Natural killer cell (primary cell): ENCODE measurements around the gene DDN. TPM values are rescaled to one million over a fixed set of nuclear protein-coding genes. Genes with fewer than 3 reads are reported as not detected.

Source experiments
- ATAC-seq, 3 donors: fragments of 150-1000 bp in 2 of 3; fragments of 200-7000 bp in 1 of 3; cut with Tn5 transposase; 1 replicate in 1 of 3; 2 replicates in 2 of 3; pipeline ENCODE4 v1.10.0; 2021; ENCODE audit warnings: mild to moderate bottlenecking in 2 of 3, moderate library complexity in 2 of 3
- DNase-seq, 2 donors: peaks; one replicate each; pipeline versions ENCODE4 v3.0.0 to v3.0.0-alpha.2; 2013 to 2021; ENCODE audit warnings: mixed read lengths in 1 of 2
- H3K27ac ChIP-seq: one replicate; pipeline ENCODE4 v1.5.1; 2013; ENCODE audit warnings: mild to moderate bottlenecking, low read length
- H3K27me3 ChIP-seq: one replicate; pipeline ENCODE4 v1.6.1; 2013; ENCODE audit warnings: low read length; ENCODE audit not compliant: control insufficient read depth, insufficient read depth
- H3K36me3 ChIP-seq: one replicate; pipeline ENCODE4 v1.6.1; 2013; ENCODE audit warnings: low read length; ENCODE audit not compliant: control insufficient read depth, insufficient read depth
- H3K4me1 ChIP-seq: one replicate; pipeline ENCODE4 v1.6.1; 2013; ENCODE audit warnings: low read length; ENCODE audit not compliant: control insufficient read depth, insufficient read depth
- H3K4me3 ChIP-seq: one replicate; pipeline ENCODE4 v1.5.1; 2013; ENCODE audit warnings: low read length
- H3K9me3 ChIP-seq: one replicate; pipeline ENCODE4 v1.6.1; 2013; ENCODE audit warnings: low read length; ENCODE audit not compliant: control insufficient read depth, insufficient read depth
- H3K27ac Mint-ChIP-seq, 2 donors: one replicate each; pipeline ENCODE4 v1.8.0; 2022; ENCODE audit warnings: mild to moderate bottlenecking in 2 of 2, mixed read lengths in 2 of 2, moderate library complexity in 1 of 2
- H3K27me3 Mint-ChIP-seq, 2 donors: one replicate each; pipeline ENCODE4 v1.8.0; 2022; ENCODE audit warnings: low read depth in 2 of 2, mixed read lengths in 2 of 2
- H3K36me3 Mint-ChIP-seq: one replicate; pipeline ENCODE4 v1.8.0; 2022; ENCODE audit warnings: mixed read lengths
- H3K4me1 Mint-ChIP-seq, 2 donors: one replicate each; pipeline ENCODE4 v1.8.0; 2022; ENCODE audit warnings: mixed read lengths in 2 of 2
- H3K4me3 Mint-ChIP-seq: one replicate; pipeline ENCODE4 v1.8.0; 2022; ENCODE audit warnings: mild to moderate bottlenecking, moderate library complexity, mixed read lengths
- H3K9me3 Mint-ChIP-seq, 2 donors: one replicate each; pipeline ENCODE4 v1.8.0; 2022; ENCODE audit warnings: mixed read lengths in 2 of 2
- CTCF ChIP-seq: fragments of 200-600 bp; IDR thresholded peaks from one replicate; pipeline ENCODE4 v1.8.0; 2022; ENCODE audit warnings: antibody characterized with exemption
- WGBS: methylation state at CpG from one replicate; pipeline ENCODE4 v1.1.7; 2013; ENCODE audit warnings: missing lambda C conversion rate; ENCODE audit not compliant: insufficient coverage; 5-methylcytosine and 5-hydroxymethylcytosine counted together
- intact Hi-C: fragments of 100-400 bp; cut with micrococcal nuclease; formaldehyde crosslinking; loops from one replicate; pipeline ENCODE4 v1.14.2; 2022
- total RNA-seq, 4 donors: library from RNA; stranded (reverse); fragments of 120-200 nt in 1 of 4; gene quantifications; one replicate each; pipeline versions ENCODE4 v1.2.3 to v1.2.4, GENCODE V29; 2013 to 2022

DDN gene
- total RNA-seq, 3 donors from 2014 or later (not counting 1 experiment from before 2014, with no cell fraction given) = 1.1 to 3.4 (median 1.4) TPM

GRCh38 chr12:49037111-49037946 is 38.2 kb upstream of the DDN start:
- no peaks in the 10 kb centered on the region for H3K9me3 ChIP-seq
- no peaks in the 10 kb centered on the region for H3K27me3 ChIP-seq
- 97% methylated on average over 9 of the region's 9 CpGs for WGBS
- Mint-ChIP-seq H3K27me3 (no peaks in the 10 kb centered on the region), H3K9me3 (no peaks in the 10 kb centered on the region), H3K4me1 (no peaks in the 10 kb centered on the region), H3K36me3 (no peaks in the 10 kb centered on the region), H3K4me3 (no peak overlapping the region), H3K27ac (no peak overlapping the region)
- H3K4me1 ChIP-seq = no peaks in the 10 kb centered on the region
- no peak overlapping the region for H3K27ac ChIP-seq
- DNase-seq = no peak
- H3K36me3 ChIP-seq = peaks cover 84% of the 10 kb centered on the region
- TF ChIP-seq CTCF = no peak
- no peak overlapping the region for H3K4me3 ChIP-seq
- intact Hi-C loops = no loop called here
- no peak for ATAC-seq

DNA sequence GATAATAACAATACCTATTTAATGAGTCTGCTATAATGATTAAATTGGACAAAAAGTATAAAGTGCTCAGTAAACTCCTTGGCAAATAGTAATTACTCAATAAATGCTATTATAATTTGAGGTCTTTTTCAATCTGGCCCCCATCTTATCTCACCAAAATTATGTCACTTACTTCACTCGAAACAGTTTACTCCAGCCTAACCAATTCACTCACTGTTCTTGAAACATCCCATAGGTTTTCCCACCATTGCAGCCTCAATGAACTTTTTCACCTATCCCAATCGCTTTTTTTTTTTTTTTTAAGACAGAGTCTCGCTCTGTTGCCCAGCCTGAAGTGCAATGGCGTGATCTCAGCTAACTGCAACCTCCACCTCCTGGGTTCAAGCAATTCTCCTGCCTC is 36.9 kb upstream of the DDN start:
- H3K4me3 ChIP-seq = no peak overlapping the region
- peaks cover 0 to 5% of the 10 kb centered on the region in 2 donors for H3K4me1 Mint-ChIP-seq
- DNase-seq = no peak
- H3K27me3 ChIP-seq = no peaks in the 10 kb centered on the region
- peaks cover 80% of the 10 kb centered on the region for H3K36me3 ChIP-seq
- H3K27me3 Mint-ChIP-seq = no peaks in the 10 kb centered on the region
- no peak overlapping the region for H3K27ac ChIP-seq
- no peak overlapping the region for H3K4me3 Mint-ChIP-seq
- H3K4me1 ChIP-seq = no peaks in the 10 kb centered on the region
- H3K36me3 Mint-ChIP-seq = no peaks in the 10 kb centered on the region
- no peaks in the 10 kb centered on the region for H3K9me3 Mint-ChIP-seq
- intact Hi-C loops = no loop called here
- no peaks in the 10 kb centered on the region for H3K9me3 ChIP-seq
- ATAC-seq = no peak
- H3K27ac Mint-ChIP-seq = peak overlapping the region in 1 of 2 donors; percentile 47
- 85% methylated on average over 4 of the region's 4 CpGs for WGBS
- TF ChIP-seq CTCF = no peak

DNA sequence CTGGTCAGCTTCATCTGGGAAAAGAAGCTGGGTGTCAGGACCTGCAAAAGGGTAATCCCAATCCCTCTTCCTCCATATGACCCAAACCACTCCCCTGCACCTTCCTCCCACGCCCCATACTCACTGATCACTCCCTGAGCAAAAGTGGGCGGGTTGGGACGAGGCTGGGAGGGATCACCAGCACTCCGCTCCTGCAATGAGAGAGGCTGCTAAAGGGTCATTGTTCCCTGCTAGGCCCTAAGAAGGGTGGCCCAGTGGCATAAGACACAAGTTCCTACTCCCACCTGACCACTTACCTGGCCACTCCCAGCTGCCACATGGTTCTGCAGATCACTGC is 35.1 kb upstream of the DDN start:
- H3K4me3 Mint-ChIP-seq = no peak overlapping the region
- no peaks in the 10 kb centered on the region for H3K36me3 Mint-ChIP-seq

More for the DNA sequence above, 35.1 kb upstream of the DDN start:
- no peak overlapping the region for H3K27ac ChIP-seq
- H3K4me1 ChIP-seq = no peaks in the 10 kb centered on the region
- H3K9me3 ChIP-seq = no peaks in the 10 kb centered on the region
- intact Hi-C loops = no loop called here
- 98% methylated on average over 4 of the region's 4 CpGs for WGBS
- no peak overlapping the region for H3K4me3 ChIP-seq
- TF ChIP-seq CTCF = no peak
- Mint-ChIP-seq H3K4me1 (peaks cover 0 to 5% of the 10 kb centered on the region in 2 donors), H3K9me3 (no peaks in the 10 kb centered on the region), H3K27me3 (no peaks in the 10 kb centered on the region), H3K27ac (peak overlapping the region in 1 of 2 donors; percentile 41)
- no peak for DNase-seq
- H3K36me3 ChIP-seq = peaks cover 68% of the 10 kb centered on the region
- no peak for ATAC-seq
- H3K27me3 ChIP-seq = no peaks in the 10 kb centered on the region
